ENCODE results near the gene YY1.

GRCh38 chr14:100294213-100294962 lies 55.4 kb downstream of the YY1 start:
- TF ChIP-seq POLR2A (IDR thresholded peaks at IDR 0.05) (no peak), CTCF (IDR thresholded peaks at IDR 0.05 in 8 of 11, conservative IDR thresholded peaks at IDR 0.05 in 3 of 11) (no peak), POLR2AphosphoS5 (IDR thresholded peaks at IDR 0.05) (peak in 1 of 3 donors; percentile 29)
